H9 (cell line): Measurements from ENCODE around the gene JAG2. TPM values are rescaled to one million over a fixed set of nuclear protein-coding genes. Genes with fewer than 3 reads are reported as not detected.
A peak's percentile ranks its signal among the peaks of the same experiment; 100 is the strongest.

Source experiments
- DNase-seq: peaks from one replicate; pipeline ENCODE4 v3.0.0-alpha.2; 2017
- H2AFZ ChIP-seq: one replicate; pipeline ENCODE4 v1.6.1; 2013; ENCODE audit warnings: mild to moderate bottlenecking, low read length, control low read depth, moderate library complexity
- H2AK5ac ChIP-seq: 2 replicates; pipeline ENCODE4 v1.6.1; 2013; ENCODE audit warnings: low read length, control low read depth, mixed read lengths; ENCODE audit not compliant: insufficient read length
- H2BK120ac ChIP-seq: one replicate; pipeline ENCODE4 v1.6.1; 2013; ENCODE audit warnings: low read depth, mild to moderate bottlenecking, low read length, control low read depth, inconsistent platforms; ENCODE audit not compliant: poor library complexity, severe bottlenecking
- H2BK12ac ChIP-seq: 2 replicates; pipeline ENCODE4 v1.6.1; 2013; ENCODE audit warnings: low read length, control low read depth, mixed read lengths, low read depth; ENCODE audit not compliant: insufficient read length
- H2BK15ac ChIP-seq: 2 replicates; pipeline ENCODE4 v1.6.1; 2013; ENCODE audit warnings: low read depth, low read length, control low read depth
- H2BK20ac ChIP-seq: one replicate; pipeline ENCODE4 v1.6.1; 2013; ENCODE audit warnings: low read depth, mild to moderate bottlenecking, low read length, control low read depth, inconsistent platforms; ENCODE audit not compliant: poor library complexity, severe bottlenecking
- H2BK5ac ChIP-seq: 2 replicates; pipeline ENCODE4 v1.6.1; 2013; ENCODE audit warnings: low read length, control low read depth, mixed read lengths; ENCODE audit not compliant: insufficient read length
- H3K14ac ChIP-seq: 2 replicates; pipeline ENCODE4 v1.6.1; 2013; ENCODE audit warnings: low read length, control low read depth; ENCODE audit not compliant: insufficient read depth
- H3K18ac ChIP-seq: 2 replicates; pipeline ENCODE4 v1.6.1; 2013; ENCODE audit warnings: low read depth, mild to moderate bottlenecking, mixed read lengths, low read length, control low read depth; ENCODE audit not compliant: insufficient read length
- H3K23ac ChIP-seq: 2 replicates; pipeline ENCODE4 v1.6.1; 2013; ENCODE audit warnings: low read length, control low read depth, mixed read lengths, low read depth; ENCODE audit not compliant: insufficient read length
- H3K23me2 ChIP-seq: 2 replicates; pipeline ENCODE4 v1.6.1; 2013; ENCODE audit warnings: low read depth, mild to moderate bottlenecking, mixed read lengths, low read length, control low read depth; ENCODE audit not compliant: insufficient read length, poor library complexity, severe bottlenecking
- H3K27ac ChIP-seq: 2 replicates; pipeline ENCODE4 v1.5.1; 2013; ENCODE audit warnings: low read length, control low read depth, mixed read lengths, low read depth; ENCODE audit not compliant: insufficient read length
- H3K27me3 ChIP-seq: 2 replicates; pipeline ENCODE4 v1.6.1; 2013; ENCODE audit warnings: low read length, control low read depth, inconsistent platforms; ENCODE audit not compliant: insufficient read depth
- H3K4ac ChIP-seq: 2 replicates; pipeline ENCODE4 v1.6.1; 2013; ENCODE audit warnings: low read depth, mild to moderate bottlenecking, control low read depth, inconsistent platforms, low read length, moderate library complexity
- H3K4me1 ChIP-seq: 2 replicates; pipeline ENCODE4 v1.6.1; 2013; ENCODE audit warnings: low read length, control low read depth, inconsistent platforms; ENCODE audit not compliant: insufficient read depth
- H3K4me2 ChIP-seq: 2 replicates; pipeline ENCODE4 v1.6.1; 2013; ENCODE audit warnings: low read length, control low read depth, mixed read lengths; ENCODE audit not compliant: insufficient read length, insufficient read depth
- H3K56ac ChIP-seq: 2 replicates; pipeline ENCODE4 v1.6.1; 2013; ENCODE audit warnings: low read depth, mild to moderate bottlenecking, mixed read lengths, low read length, control low read depth; ENCODE audit not compliant: insufficient read length
- H3K79me1 ChIP-seq: 2 replicates; pipeline ENCODE4 v1.6.1; 2013; ENCODE audit warnings: low read depth, mild to moderate bottlenecking, moderate library complexity, low read length, control low read depth, inconsistent platforms; ENCODE audit not compliant: insufficient read depth, poor library complexity, severe bottlenecking
- H3K79me2 ChIP-seq: 2 replicates; pipeline ENCODE4 v1.6.1; 2013; ENCODE audit warnings: low read length, control low read depth, inconsistent platforms; ENCODE audit not compliant: insufficient read depth
- H3K9ac ChIP-seq: 2 replicates; pipeline ENCODE4 v1.6.1; 2013; ENCODE audit warnings: low read length, control low read depth, mixed read lengths; ENCODE audit not compliant: insufficient read length; ENCODE audit errors: extremely low read depth
- H3K9me3 ChIP-seq: one replicate; pipeline ENCODE4 v1.6.1; 2013; ENCODE audit warnings: low read depth, low read length, inconsistent platforms; ENCODE audit not compliant: control insufficient read depth
- H3T11ph ChIP-seq: one replicate; pipeline ENCODE4 v1.6.1; 2013; ENCODE audit warnings: mild to moderate bottlenecking, low read length, control low read depth, inconsistent platforms
- H4K20me1 ChIP-seq: one replicate; pipeline ENCODE4 v1.6.1; 2013; ENCODE audit not compliant: control insufficient read depth, insufficient read length, insufficient read depth
- H4K5ac ChIP-seq: 2 replicates; pipeline ENCODE4 v1.6.1; 2013; ENCODE audit warnings: low read depth, mild to moderate bottlenecking, mixed read lengths, low read length, control low read depth; ENCODE audit not compliant: insufficient read length
- H4K8ac ChIP-seq: replicated peaks from 2 replicates; pipeline ENCODE4 v1.6.1; 2013; ENCODE audit warnings: low read length, control low read depth, mixed read lengths, low read depth; ENCODE audit not compliant: insufficient read length
- H4K91ac ChIP-seq: 2 replicates; pipeline ENCODE4 v1.6.1; 2013; ENCODE audit warnings: low read depth, mild to moderate bottlenecking, moderate library complexity, mixed read lengths, low read length, control low read depth; ENCODE audit not compliant: insufficient read length
- H3K27ac Mint-ChIP-seq, 3 experiments: 2 replicates in 2 of 3; 3 replicates in 1 of 3; pipeline ENCODE4 v1.8.0; 2020 to 2021; ENCODE audit warnings: mixed read lengths in 3 of 3, mild to moderate bottlenecking in 1 of 3, moderate library complexity in 1 of 3
- H3K27me3 Mint-ChIP-seq: 2 replicates; pipeline ENCODE4 v1.8.0; 2021; ENCODE audit warnings: low read depth, mild to moderate bottlenecking, moderate library complexity, mixed read lengths
- H3K36me3 Mint-ChIP-seq, 3 experiments: 2 replicates in 2 of 3; 3 replicates in 1 of 3; pipeline ENCODE4 v1.8.0; 2020 to 2021; ENCODE audit warnings: low read depth in 3 of 3, mixed read lengths in 3 of 3; ENCODE audit not compliant: insufficient read depth in 1 of 3
- H3K4me1 Mint-ChIP-seq, 2 experiments: 2 replicates each; pipeline ENCODE4 v1.8.0; 2020; ENCODE audit warnings: mixed read lengths in 2 of 2
- H3K4me3 Mint-ChIP-seq, 2 experiments: 2 replicates in 1 of 2; 3 replicates in 1 of 2; pipeline ENCODE4 v1.8.0; 2020 to 2021; ENCODE audit warnings: mild to moderate bottlenecking in 2 of 2, mixed read lengths in 2 of 2, moderate library complexity in 1 of 2
- H3K9me3 Mint-ChIP-seq, 2 experiments: 2 replicates in 1 of 2; 3 replicates in 1 of 2; pipeline ENCODE4 v1.8.0; 2020; ENCODE audit warnings: mild to moderate bottlenecking in 2 of 2, mixed read lengths in 2 of 2, moderate library complexity in 1 of 2
- CTCF ChIP-seq: fragments of 200-600 bp; sonication (generic); conservative IDR thresholded peaks from 3 replicates; pipeline ENCODE4 v1.8.0; 2021; ENCODE audit warnings: antibody characterized with exemption, mild to moderate bottlenecking
- WGBS: extraction: QIAGEN DNeasy Blood & Tissue Kit; methylation state at CpG from one replicate; pipeline ENCODE4 v1.1.7; 2013; ENCODE audit warnings: missing lambda C conversion rate, low lambda C conversion rate, mixed read lengths; ENCODE audit not compliant: insufficient read length; ENCODE audit errors: extremely low coverage; 5-methylcytosine and 5-hydroxymethylcytosine counted together
- total RNA-seq: library from RNA; stranded (reverse); gene quantifications from 2 replicates; pipeline ENCODE4 v1.2.1, GENCODE V29; 2021

The JAG2 gene
- total RNA-seq, 1 experiment from 2014 or later, result 11.4 TPM

- H3K9me3 ChIP-seq, result no peaks in the 10 kb centered on the region
- H3K4ac ChIP-seq, result no peak overlapping the region
- H3K79me1 ChIP-seq, result no peaks in the 10 kb centered on the region
- no peak overlapping the region for H4K91ac ChIP-seq
- peaks cover 7% of the 10 kb centered on the region; the same call in 1 of the 2 replicates for H3K27me3 ChIP-seq
- H3K4me1 Mint-ChIP-seq, result peaks cover 14 to 24% of the 10 kb centered on the region in 2 experiments
- no peaks in the 10 kb centered on the region for H3K4me1 ChIP-seq
- no peak overlapping the region for H4K8ac ChIP-seq
- H3K56ac ChIP-seq, result no peak overlapping the region
- no peak overlapping the region for H3K23ac ChIP-seq
- H3K4me3 Mint-ChIP-seq, result no peak overlapping the region
- H3K27ac ChIP-seq, result no peak overlapping the region
- no peak overlapping the region for H3T11ph ChIP-seq
- H3K14ac ChIP-seq, result no peak overlapping the region
- WGBS, result no CpG with 5 or more reads among the region's 32 CpGs
- H2AFZ ChIP-seq, result no peak overlapping the region
- DNase-seq, result no peak
- H2BK120ac ChIP-seq, result no peak overlapping the region
- peaks cover 3% of the 10 kb centered on the region for H3K23me2 ChIP-seq
- no peak overlapping the region for H3K18ac ChIP-seq
- no peak overlapping the region for H3K4me2 ChIP-seq
- no peak for TF ChIP-seq CTCF
- no peak overlapping the region for H2BK20ac ChIP-seq
- no peaks in the 10 kb centered on the region for H3K9me3 Mint-ChIP-seq
- H3K9ac ChIP-seq, result no peak overlapping the region
- no peak overlapping the region for H2AK5ac ChIP-seq
- no peaks in the 10 kb centered on the region for H4K20me1 ChIP-seq
- no peak overlapping the region for H2BK15ac ChIP-seq
- H2BK12ac ChIP-seq, result no peak overlapping the region
- peak overlapping the region in 1 of 3 experiments; percentile 35; a peak in 1 of 7 replicates for H3K27ac Mint-ChIP-seq
- no peak overlapping the region for H2BK5ac ChIP-seq
- no peak overlapping the region for H4K5ac ChIP-seq
- no peaks in the 10 kb centered on the region for H3K36me3 Mint-ChIP-seq
- no peaks in the 10 kb centered on the region for H3K79me2 ChIP-seq
- peaks cover 26% of the 10 kb centered on the region for H3K27me3 Mint-ChIP-seq
Observed at GRCh38 chr14:105165761-105166485, 2.7 kb downstream of the JAG2 start.
